HEK293 (cell line): Measurements from ENCODE around the gene KIF18B.

Experiments used
- BCL11B ChIP-seq: fragments of 450-650 bp; formaldehyde crosslinking; IDR thresholded peaks from 2 replicates; pipeline ENCODE4 v1.5.1; 2016; ENCODE audit warnings: low read depth, missing biosample characterization, missing genetic modification characterization
- CTCF ChIP-seq: fragments of 450-650 bp; formaldehyde crosslinking; IDR thresholded peaks from 2 replicates; pipeline ENCODE4 v1.5.1; 2016; ENCODE audit warnings: missing biosample characterization, missing genetic modification characterization
- FEZF1 ChIP-seq: fragments of 450-650 bp; formaldehyde crosslinking; IDR thresholded peaks from 2 replicates; pipeline ENCODE4 v1.5.1; 2016; ENCODE audit warnings: missing biosample characterization, missing genetic modification characterization
- KLF8 ChIP-seq: fragments of 450-650 bp; formaldehyde crosslinking; IDR thresholded peaks from 2 replicates; pipeline ENCODE4 v1.5.1; 2016; ENCODE audit warnings: missing biosample characterization, missing genetic modification characterization
- MYNN ChIP-seq: fragments of 450-650 bp; formaldehyde crosslinking; IDR thresholded peaks from 2 replicates; pipeline ENCODE4 v1.5.1; 2016; ENCODE audit warnings: missing biosample characterization, missing genetic modification characterization, borderline replicate concordance
- ZNF112 ChIP-seq: fragments of 450-650 bp; formaldehyde crosslinking; IDR thresholded peaks from 2 replicates; pipeline ENCODE4 v1.5.0; 2017; ENCODE audit warnings: missing biosample characterization, missing genetic modification characterization
- ZNF292 ChIP-seq: fragments of 450-650 bp; formaldehyde crosslinking; IDR thresholded peaks from 2 replicates; pipeline ENCODE4 v1.5.1; 2016; ENCODE audit warnings: low read depth, missing biosample characterization, missing genetic modification characterization, borderline replicate concordance
- ZNF341 ChIP-seq: fragments of 450-650 bp; formaldehyde crosslinking; IDR thresholded peaks from 2 replicates; pipeline ENCODE4; 2016; ENCODE audit warnings: low read depth, missing biosample characterization, missing genetic modification characterization
- ZNF629 ChIP-seq: fragments of 450-650 bp; formaldehyde crosslinking; IDR thresholded peaks from 2 replicates; pipeline ENCODE4 v1.5.1; 2017; ENCODE audit warnings: missing biosample characterization, missing genetic modification characterization
- ZNF830 ChIP-seq: fragments of 450-650 bp; IDR thresholded peaks from 2 replicates; pipeline ENCODE4 v1.5.0; 2018; ENCODE audit warnings: missing biosample characterization, missing genetic modification characterization, low read depth, mild to moderate bottlenecking, moderate library complexity
- TF ChIP-seq, protein P1 (sequence below): fragments of 450-650 bp; formaldehyde crosslinking; IDR thresholded peaks from 2 replicates; pipeline ENCODE4 v1.5.1; 2016; ENCODE audit warnings: missing biosample characterization, missing genetic modification characterization
- TF ChIP-seq, protein P2 (sequence below): fragments of 450-650 bp; formaldehyde crosslinking; IDR thresholded peaks from 2 replicates; pipeline ENCODE4 v1.5.1; 2016; ENCODE audit warnings: missing biosample characterization, missing genetic modification characterization

- TF ChIP-seq BCL11B (tag by site-specific recombination) (no peak), CTCF (tag by site-specific recombination) (no peak), ZNF341 (no peak), ZNF629 (peak; percentile 56), MYNN (tag by site-specific recombination) (no peak), ZNF830 (tag by site-specific recombination) (no peak), FEZF1 (tag by site-specific recombination) (peak; percentile 58), ZNF292 (tag by site-specific recombination) (no peak), KLF8 (tag by site-specific recombination) (no peak), ZNF112 (no peak)
- TF ChIP-seq, protein P1, sequence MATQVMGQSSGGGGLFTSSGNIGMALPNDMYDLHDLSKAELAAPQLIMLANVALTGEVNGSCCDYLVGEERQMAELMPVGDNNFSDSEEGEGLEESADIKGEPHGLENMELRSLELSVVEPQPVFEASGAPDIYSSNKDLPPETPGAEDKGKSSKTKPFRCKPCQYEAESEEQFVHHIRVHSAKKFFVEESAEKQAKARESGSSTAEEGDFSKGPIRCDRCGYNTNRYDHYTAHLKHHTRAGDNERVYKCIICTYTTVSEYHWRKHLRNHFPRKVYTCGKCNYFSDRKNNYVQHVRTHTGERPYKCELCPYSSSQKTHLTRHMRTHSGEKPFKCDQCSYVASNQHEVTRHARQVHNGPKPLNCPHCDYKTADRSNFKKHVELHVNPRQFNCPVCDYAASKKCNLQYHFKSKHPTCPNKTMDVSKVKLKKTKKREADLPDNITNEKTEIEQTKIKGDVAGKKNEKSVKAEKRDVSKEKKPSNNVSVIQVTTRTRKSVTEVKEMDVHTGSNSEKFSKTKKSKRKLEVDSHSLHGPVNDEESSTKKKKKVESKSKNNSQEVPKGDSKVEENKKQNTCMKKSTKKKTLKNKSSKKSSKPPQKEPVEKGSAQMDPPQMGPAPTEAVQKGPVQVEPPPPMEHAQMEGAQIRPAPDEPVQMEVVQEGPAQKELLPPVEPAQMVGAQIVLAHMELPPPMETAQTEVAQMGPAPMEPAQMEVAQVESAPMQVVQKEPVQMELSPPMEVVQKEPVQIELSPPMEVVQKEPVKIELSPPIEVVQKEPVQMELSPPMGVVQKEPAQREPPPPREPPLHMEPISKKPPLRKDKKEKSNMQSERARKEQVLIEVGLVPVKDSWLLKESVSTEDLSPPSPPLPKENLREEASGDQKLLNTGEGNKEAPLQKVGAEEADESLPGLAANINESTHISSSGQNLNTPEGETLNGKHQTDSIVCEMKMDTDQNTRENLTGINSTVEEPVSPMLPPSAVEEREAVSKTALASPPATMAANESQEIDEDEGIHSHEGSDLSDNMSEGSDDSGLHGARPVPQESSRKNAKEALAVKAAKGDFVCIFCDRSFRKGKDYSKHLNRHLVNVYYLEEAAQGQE (tag by site-specific recombination) = no peak
- TF ChIP-seq, protein P2, sequence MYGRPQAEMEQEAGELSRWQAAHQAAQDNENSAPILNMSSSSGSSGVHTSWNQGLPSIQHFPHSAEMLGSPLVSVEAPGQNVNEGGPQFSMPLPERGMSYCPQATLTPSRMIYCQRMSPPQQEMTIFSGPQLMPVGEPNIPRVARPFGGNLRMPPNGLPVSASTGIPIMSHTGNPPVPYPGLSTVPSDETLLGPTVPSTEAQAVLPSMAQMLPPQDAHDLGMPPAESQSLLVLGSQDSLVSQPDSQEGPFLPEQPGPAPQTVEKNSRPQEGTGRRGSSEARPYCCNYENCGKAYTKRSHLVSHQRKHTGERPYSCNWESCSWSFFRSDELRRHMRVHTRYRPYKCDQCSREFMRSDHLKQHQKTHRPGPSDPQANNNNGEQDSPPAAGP (tag by site-specific recombination) = no peak; the same call in 1 of the 2 replicates
Measured at GRCh38 chr17:44901411-44901921, 46.1 kb downstream of the KIF18B start.
